ENCODE data around the gene TSPAN14.

GRCh38 chr10:80454513-80455460, 677 bp downstream of the TSPAN14 start:
- TF ChIP-seq POLR2A (IDR thresholded peaks at IDR 0.05) (no peak), CTCF (IDR thresholded peaks at IDR 0.05) (no peak)
